Liver (tissue), 3 donors: ENCODE measurements around the gene CIB4.

Experiments used
- FOXA1 ChIP-seq: IDR thresholded peaks from 2 replicates; pipeline ENCODE4 v1.6.1; 2016; ENCODE audit warnings: antibody characterized with exemption
- GABPA ChIP-seq, 2 donors: IDR thresholded peaks in 1 of 2; conservative IDR thresholded peaks in 1 of 2; 2 replicates each; pipeline ENCODE4 v1.6.1; 2016; ENCODE audit warnings: antibody characterized with exemption in 2 of 2, mild to moderate bottlenecking in 1 of 2, moderate library complexity in 1 of 2
- HNF4A ChIP-seq, 2 donors: conservative IDR thresholded peaks; 2 replicates each; pipeline ENCODE4 v1.6.1; 2016; ENCODE audit warnings: antibody characterized with exemption in 2 of 2, mild to moderate bottlenecking in 2 of 2
- JUND ChIP-seq, 2 donors: IDR thresholded peaks; 2 replicates each; pipeline ENCODE4 v1.6.1; 2016; ENCODE audit warnings: antibody characterized with exemption in 2 of 2
- RAD21 ChIP-seq, 2 donors: IDR thresholded peaks; 2 replicates each; pipeline ENCODE4 v1.6.1; 2016; ENCODE audit warnings: antibody characterized with exemption in 2 of 2, mild to moderate bottlenecking in 2 of 2
- RXRA ChIP-seq, 2 donors: IDR thresholded peaks; 2 replicates each; pipeline ENCODE4 v1.6.1; 2017 to 2018; ENCODE audit warnings: antibody characterized with exemption in 2 of 2, mild to moderate bottlenecking in 1 of 2
- TF ChIP-seq, protein P1 (sequence below): fragments of 150-350 bp; IDR thresholded peaks from 2 replicates; pipeline ENCODE4 v1.5.1; 2017; ENCODE audit warnings: improper control_type of control experiment, low read depth, low read length; ENCODE audit not compliant: missing input control
- TF ChIP-seq, protein P2 (sequence below): IDR thresholded peaks from 2 replicates; pipeline ENCODE4 v1.6.1; 2016; ENCODE audit warnings: antibody characterized with exemption
- TF ChIP-seq, protein P3 (sequence below): IDR thresholded peaks from 2 replicates; pipeline ENCODE4 v1.6.1; 2016; ENCODE audit warnings: antibody characterized with exemption
- donor health status: healthy.
- donor health status: healthy.

DNA sequence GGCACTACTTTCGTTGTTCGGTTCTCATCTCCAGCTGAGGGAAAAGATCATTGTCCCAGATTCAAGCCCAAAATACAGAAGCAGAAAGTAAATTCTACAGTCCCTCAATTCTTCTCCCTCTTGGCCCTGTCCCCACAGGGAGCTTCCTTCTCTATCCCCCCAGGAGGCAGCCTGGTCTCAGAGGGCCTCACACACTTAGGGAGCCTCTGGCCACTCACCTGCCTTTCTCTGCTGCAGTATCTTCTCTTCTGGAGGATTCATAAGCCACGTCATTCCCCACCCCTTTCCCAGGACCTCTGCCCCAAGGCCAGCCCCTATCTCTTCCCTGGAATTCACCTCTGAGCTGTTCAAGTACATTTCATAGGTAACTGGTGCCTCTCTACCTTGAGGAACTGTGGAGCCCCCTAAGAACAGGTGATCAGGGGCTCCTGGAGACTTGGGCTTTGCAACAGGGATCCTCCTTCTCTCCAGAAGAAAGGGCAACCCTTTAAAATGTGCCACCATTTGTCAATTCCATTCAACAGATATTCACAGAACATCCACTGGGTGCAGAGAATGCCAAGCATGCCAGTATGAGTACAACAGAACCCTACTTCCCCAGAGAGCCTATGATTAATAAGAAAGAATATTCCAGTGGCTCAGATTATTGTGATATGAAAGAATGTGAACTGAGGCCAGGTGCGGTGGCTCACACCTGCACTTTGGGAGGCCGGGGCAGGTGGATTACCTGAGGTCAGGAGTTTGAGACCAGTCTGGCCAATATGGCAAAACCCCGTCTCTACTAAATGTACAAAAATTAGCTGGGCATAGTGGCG, 72.9 kb downstream of the CIB4 start:
- TF ChIP-seq FOXA1 (no peak), RAD21 (IDR thresholded peaks at IDR 0.05) (no peak), JUND (IDR thresholded peaks at IDR 0.05) (no peak), RXRA (IDR thresholded peaks at IDR 0.05) (no peak), HNF4A (conservative IDR thresholded peaks at IDR 0.05) (no peak), GABPA (IDR thresholded peaks at IDR 0.05 in 1 of 2, conservative IDR thresholded peaks at IDR 0.05 in 1 of 2) (no peak)
- TF ChIP-seq, protein P1, sequence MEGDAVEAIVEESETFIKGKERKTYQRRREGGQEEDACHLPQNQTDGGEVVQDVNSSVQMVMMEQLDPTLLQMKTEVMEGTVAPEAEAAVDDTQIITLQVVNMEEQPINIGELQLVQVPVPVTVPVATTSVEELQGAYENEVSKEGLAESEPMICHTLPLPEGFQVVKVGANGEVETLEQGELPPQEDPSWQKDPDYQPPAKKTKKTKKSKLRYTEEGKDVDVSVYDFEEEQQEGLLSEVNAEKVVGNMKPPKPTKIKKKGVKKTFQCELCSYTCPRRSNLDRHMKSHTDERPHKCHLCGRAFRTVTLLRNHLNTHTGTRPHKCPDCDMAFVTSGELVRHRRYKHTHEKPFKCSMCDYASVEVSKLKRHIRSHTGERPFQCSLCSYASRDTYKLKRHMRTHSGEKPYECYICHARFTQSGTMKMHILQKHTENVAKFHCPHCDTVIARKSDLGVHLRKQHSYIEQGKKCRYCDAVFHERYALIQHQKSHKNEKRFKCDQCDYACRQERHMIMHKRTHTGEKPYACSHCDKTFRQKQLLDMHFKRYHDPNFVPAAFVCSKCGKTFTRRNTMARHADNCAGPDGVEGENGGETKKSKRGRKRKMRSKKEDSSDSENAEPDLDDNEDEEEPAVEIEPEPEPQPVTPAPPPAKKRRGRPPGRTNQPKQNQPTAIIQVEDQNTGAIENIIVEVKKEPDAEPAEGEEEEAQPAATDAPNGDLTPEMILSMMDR = no peak
- TF ChIP-seq, protein P2, sequence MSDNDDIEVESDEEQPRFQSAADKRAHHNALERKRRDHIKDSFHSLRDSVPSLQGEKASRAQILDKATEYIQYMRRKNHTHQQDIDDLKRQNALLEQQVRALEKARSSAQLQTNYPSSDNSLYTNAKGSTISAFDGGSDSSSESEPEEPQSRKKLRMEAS = no peak
- TF ChIP-seq, protein P3, sequence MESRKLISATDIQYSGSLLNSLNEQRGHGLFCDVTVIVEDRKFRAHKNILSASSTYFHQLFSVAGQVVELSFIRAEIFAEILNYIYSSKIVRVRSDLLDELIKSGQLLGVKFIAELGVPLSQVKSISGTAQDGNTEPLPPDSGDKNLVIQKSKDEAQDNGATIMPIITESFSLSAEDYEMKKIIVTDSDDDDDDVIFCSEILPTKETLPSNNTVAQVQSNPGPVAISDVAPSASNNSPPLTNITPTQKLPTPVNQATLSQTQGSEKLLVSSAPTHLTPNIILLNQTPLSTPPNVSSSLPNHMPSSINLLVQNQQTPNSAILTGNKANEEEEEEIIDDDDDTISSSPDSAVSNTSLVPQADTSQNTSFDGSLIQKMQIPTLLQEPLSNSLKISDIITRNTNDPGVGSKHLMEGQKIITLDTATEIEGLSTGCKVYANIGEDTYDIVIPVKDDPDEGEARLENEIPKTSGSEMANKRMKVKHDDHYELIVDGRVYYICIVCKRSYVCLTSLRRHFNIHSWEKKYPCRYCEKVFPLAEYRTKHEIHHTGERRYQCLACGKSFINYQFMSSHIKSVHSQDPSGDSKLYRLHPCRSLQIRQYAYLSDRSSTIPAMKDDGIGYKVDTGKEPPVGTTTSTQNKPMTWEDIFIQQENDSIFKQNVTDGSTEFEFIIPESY = no peak
